GM10266 (cell line): ENCODE data around the gene N4BP3.
"Not testable (repeated sequence)": the region's sequence is repeated elsewhere in the genome, so short reads cannot be mapped to it uniquely, and the experiment has no call there.

Source experiments
- DNase-seq: peaks from one replicate; pipeline ENCODE4 v3.0.0; 2012; ENCODE audit errors: extremely low spot score
- TF ChIP-seq, protein P1 (sequence below): IDR thresholded peaks from 2 replicates; pipeline ENCODE4 v1.5.1; 2012; ENCODE audit warnings: mild to moderate bottlenecking, low read depth; ENCODE audit not compliant: control insufficient read depth, insufficient read depth; ENCODE audit errors: missing control alignments

N4BP3 gene

GRCh38 chr5:178083922-178084321, 29.4 kb upstream of the N4BP3 start:
- TF ChIP-seq, protein P1, sequence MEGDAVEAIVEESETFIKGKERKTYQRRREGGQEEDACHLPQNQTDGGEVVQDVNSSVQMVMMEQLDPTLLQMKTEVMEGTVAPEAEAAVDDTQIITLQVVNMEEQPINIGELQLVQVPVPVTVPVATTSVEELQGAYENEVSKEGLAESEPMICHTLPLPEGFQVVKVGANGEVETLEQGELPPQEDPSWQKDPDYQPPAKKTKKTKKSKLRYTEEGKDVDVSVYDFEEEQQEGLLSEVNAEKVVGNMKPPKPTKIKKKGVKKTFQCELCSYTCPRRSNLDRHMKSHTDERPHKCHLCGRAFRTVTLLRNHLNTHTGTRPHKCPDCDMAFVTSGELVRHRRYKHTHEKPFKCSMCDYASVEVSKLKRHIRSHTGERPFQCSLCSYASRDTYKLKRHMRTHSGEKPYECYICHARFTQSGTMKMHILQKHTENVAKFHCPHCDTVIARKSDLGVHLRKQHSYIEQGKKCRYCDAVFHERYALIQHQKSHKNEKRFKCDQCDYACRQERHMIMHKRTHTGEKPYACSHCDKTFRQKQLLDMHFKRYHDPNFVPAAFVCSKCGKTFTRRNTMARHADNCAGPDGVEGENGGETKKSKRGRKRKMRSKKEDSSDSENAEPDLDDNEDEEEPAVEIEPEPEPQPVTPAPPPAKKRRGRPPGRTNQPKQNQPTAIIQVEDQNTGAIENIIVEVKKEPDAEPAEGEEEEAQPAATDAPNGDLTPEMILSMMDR: no peak
- DNase-seq: no peak

DNA sequence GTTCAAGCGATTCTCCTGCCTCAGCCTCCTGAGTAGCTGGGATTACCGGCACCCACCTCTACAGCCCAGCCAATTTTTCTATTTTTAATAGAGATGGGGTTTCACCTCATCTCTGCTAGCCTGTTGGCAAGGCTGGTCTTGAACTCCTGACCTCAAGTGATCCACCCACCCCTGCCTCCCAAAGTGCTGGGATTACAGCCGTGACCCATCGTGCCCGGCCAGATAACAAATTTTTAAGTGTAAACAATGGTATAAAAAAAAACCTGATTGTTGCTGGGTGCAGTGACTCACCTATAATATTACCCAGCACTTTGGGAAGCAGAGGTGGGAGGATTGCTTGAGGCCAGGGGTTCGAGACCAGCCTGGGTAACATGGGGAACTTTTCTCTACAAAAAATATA, 28.0 kb upstream of the N4BP3 start:
- TF ChIP-seq, protein P1: no peak
- DNase-seq: no peak

- TF ChIP-seq, protein P1: no peak
- DNase-seq: no peak
Observed at GRCh38 chr5:178086266-178086665, 27.1 kb upstream of the N4BP3 start.

GRCh38 chr5:178087199-178087598, 26.1 kb upstream of the N4BP3 start:
- not testable (repeated sequence) for DNase-seq

DNA sequence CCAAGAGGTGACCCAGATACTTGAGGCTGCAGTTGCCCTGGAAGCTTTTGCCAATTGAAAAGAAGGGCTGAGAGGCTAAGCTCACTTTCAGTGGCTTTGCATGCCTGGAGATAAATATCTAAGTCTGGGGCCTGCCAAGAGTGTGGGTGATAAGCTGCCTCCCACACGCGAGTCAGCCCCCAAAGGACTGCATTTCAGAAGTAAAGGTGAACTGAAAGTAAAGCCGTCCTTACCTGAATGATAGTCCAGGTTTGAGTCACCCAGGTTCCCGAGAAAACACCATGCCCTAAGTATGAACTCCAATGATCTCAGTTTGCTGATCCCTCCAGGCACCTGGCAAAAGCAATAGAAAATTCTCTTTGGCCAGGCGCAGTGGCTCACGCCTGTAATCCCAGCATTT, 22.5 kb upstream of the N4BP3 start:
- no peak for DNase-seq
- TF ChIP-seq, protein P1: no peak

DNA sequence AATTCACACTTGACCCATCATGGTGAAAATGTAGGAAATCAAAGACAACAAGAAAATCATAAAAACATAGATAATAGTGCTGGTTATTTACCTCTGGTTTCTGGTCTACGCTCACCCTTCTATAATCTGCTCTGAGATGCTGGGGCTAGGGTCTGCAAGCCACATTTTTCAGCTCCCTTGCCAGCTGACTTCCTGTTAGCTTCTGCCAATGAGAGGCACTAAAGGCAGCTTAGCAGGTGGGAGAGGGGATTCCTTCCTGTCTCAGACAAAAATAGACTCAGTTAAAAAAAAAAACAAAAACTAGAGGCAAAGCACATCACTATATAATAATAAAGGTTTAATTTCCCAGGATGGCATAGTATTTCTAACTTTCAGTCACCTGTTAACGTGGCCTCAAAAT, 20.2 kb upstream of the N4BP3 start:
- no peak for DNase-seq
- TF ChIP-seq, protein P1: no peak

GRCh38 chr5:178094345-178094744, 19.0 kb upstream of the N4BP3 start:
- DNase-seq: no peak
- TF ChIP-seq, protein P1: no peak

GRCh38 chr5:178098685-178099084, 14.6 kb upstream of the N4BP3 start:
- no peak for DNase-seq
- TF ChIP-seq, protein P1: no peak
